AG04449 (cell line): Measurements from ENCODE around the gene OSMR.

Experiments used
- CTCF ChIA-PET: fragments of 350-600 bp; formaldehyde crosslinking; extraction: SDS; loops from one replicate; lab custom pipeline; 2021; ENCODE audit warnings: antibody characterized with exemption; lab: Yijun Ruan, JAX
- POLR2A ChIA-PET: fragments of 400-600, 350-600 bp; formaldehyde crosslinking; extraction: SDS; loops from one replicate; lab custom pipeline; 2020; ENCODE audit warnings: antibody characterized with exemption, inconsistent platforms; lab: Yijun Ruan, JAX
- DNase-seq: peaks from one replicate; pipeline ENCODE4 v3.0.0-alpha.2; 2010; ENCODE audit warnings: low read depth, low spot score
- H3K4me3 ChIP-seq: 2 replicates; pipeline ENCODE4 v1.5.1; 2011; ENCODE audit warnings: low read depth, mild to moderate bottlenecking, control low read depth, low read length
- CTCF ChIP-seq: IDR thresholded peaks from one replicate; pipeline ENCODE4 v1.5.1; 2011; ENCODE audit warnings: mild to moderate bottlenecking, moderate library complexity, low read length, control low read depth, inconsistent platforms; ENCODE audit not compliant: insufficient read depth; ENCODE audit errors: missing control alignments

OSMR gene

GRCh38 chr5:38944282-38944681 is 98.5 kb downstream of the OSMR start:
- TF ChIP-seq CTCF, result no peak
- H3K4me3 ChIP-seq, result no peak overlapping the region
- ChIA-PET CTCF (no interaction called here), POLR2A (no interaction called here)
- DNase-seq, result no peak

GRCh38 chr5:38948501-38948900 is 102.7 kb downstream of the OSMR start:
- no peak overlapping the region for H3K4me3 ChIP-seq
- TF ChIP-seq CTCF, result no peak
- CTCF ChIA-PET, result interaction anchor here (0.7 to 1.9 kb wide), 4 partner anchors 11 to 335 kb away, joined by 3 to 8 read pairs (median 4); no protein-coding TSS in a partner anchor
- DNase-seq, result peak; percentile 28
- POLR2A ChIA-PET, result no interaction called here

GRCh38 chr5:38953426-38954012 is 107.7 kb downstream of the OSMR start:
- POLR2A ChIA-PET, result no interaction called here
- TF ChIP-seq CTCF, result no peak
- CTCF ChIA-PET, result no interaction called here
- H3K4me3 ChIP-seq, result no peak overlapping the region
- no peak for DNase-seq

- no peak for TF ChIP-seq CTCF
- POLR2A ChIA-PET, result no interaction called here
- no peak for DNase-seq
- no peak overlapping the region for H3K4me3 ChIP-seq
- CTCF ChIA-PET, result interaction anchor here (3.8 kb wide), 1 partner anchor 119 kb away, joined by 19 read pairs; no protein-coding TSS in a partner anchor
These were observed 115.9 kb downstream of the OSMR start for GRCh38 chr5:38961691-38962090.

GRCh38 chr5:38968665-38969064 is 122.9 kb downstream of the OSMR start:
- ChIA-PET POLR2A (no interaction called here), CTCF (interaction anchor here (1.1 kb wide), 1 partner anchor 16 kb away, joined by 3 read pairs; no protein-coding TSS in a partner anchor)
- no peak for DNase-seq
- TF ChIP-seq CTCF, result no peak
- H3K4me3 ChIP-seq, result no peak overlapping the region

GRCh38 chr5:38978036-38978435 is 132.2 kb downstream of the OSMR start:
- no peak for DNase-seq
- no peak for TF ChIP-seq CTCF
- CTCF ChIA-PET, result no interaction called here
- POLR2A ChIA-PET, result no interaction called here
- no peak overlapping the region for H3K4me3 ChIP-seq
